GM21786 (cell line): ENCODE results near the gene ODC1.
"Not testable (repeated sequence)": the region's sequence is repeated elsewhere in the genome, so short reads cannot be mapped to it uniquely, and the experiment has no call there.

Source experiments
- ATAC-seq: cut with Tn5 transposase; IDR thresholded peaks from one replicate; pipeline ENCODE4 v1.9.1; 2021; ENCODE audit not compliant: unreplicated experiment

The ODC1 gene

GRCh38 chr2:10478916-10479315, 30.8 kb upstream of the ODC1 start:
- ATAC-seq: no peak

DNA sequence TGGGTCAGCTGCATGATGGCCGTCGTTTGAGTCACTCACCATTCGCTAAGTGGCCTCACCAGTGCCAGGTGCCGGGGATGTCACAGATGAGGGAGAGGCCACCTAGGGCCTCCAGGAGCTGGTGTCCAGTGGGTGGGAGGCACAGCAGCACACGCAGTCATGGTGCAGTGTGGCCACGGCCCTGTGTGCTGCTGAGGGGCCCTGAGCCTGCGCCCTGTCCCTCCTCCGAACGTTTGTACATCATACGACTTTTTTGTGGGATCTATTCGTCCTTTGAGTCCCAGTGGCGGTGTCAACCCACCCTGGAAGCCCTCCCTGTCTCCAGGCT, 30.1 kb upstream of the ODC1 start:
- no peak for ATAC-seq

- ATAC-seq: no peak
Observed at GRCh38 chr2:10477443-10478297, 29.5 kb upstream of the ODC1 start.

GRCh38 chr2:10476723-10477442, 28.8 kb upstream of the ODC1 start:
- no peak for ATAC-seq

DNA sequence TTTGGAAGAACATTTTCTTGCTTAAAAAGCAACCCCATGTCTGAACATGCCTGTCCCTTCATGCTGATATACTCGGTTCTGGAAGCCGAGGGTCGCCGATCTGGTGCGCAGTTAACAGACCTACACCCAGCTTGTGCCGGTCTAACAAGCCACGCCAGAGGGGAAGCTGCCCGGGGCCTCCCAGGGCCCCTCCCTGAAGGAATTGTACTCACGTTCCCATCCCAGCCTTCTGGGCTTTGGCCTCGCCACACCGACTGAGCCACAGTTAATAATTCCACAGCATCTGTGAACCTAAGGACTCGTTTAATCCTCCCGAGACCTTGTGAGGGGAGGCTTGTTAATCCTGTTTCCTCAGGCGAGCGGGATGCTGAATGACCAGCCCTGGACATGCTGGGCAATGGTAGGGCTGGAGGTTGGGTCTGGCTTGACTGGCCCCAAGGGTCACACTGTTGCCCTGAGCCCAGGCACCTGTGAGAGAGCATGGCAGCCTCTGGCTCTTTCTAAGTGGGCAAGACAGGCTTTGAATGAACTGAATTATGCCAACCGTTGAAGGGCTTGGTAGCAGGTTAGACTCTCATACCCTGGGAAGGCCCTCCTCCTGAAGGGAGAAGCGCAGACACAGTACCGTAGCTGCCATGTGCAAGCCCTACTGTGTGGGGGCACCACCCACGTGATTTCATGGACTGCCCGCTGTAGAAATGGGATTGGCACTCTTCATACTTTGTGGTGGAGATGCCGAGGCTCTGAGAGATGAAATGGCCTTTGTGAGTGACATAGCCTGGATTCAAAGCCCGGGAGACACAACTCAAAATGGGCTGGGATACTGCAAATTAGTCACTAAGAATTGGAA, 27.9 kb upstream of the ODC1 start:
- ATAC-seq: no peak

GRCh38 chr2:10475221-10475722, 27.1 kb upstream of the ODC1 start:
- no peak for ATAC-seq

DNA sequence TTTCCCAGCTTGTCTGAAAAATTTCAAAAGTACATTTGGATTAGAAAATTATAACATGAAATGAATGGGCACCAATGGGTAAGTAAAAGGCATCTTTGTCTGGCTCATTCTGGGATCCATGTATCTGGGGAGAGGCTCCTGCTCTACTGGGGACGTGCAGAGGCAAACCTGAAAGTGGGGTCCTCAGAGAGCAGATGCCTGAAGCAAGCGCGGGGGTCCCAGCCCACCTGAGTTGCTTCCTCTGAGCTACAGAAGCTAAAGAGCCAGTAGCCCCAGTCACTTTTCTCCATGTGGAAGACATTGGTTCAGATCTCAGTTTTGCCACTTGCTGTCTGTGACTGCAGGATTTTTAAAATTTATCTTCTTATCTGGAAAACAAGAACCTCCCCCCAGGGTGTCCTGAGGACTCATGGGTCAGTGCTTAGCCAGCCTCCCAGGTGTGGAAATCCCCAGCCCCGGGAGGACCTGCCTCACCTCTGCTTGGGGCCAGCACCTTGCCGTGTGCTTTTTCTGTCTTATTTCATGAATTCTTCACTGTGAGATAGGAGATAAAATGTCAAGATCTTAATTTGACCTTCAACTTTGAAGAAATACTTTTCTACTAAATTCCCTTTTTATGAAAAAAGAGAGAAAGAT, 25.1 kb upstream of the ODC1 start:
- ATAC-seq: no peak

- ATAC-seq: no peak
Observed at GRCh38 chr2:10471955-10472354, 23.8 kb upstream of the ODC1 start.

DNA sequence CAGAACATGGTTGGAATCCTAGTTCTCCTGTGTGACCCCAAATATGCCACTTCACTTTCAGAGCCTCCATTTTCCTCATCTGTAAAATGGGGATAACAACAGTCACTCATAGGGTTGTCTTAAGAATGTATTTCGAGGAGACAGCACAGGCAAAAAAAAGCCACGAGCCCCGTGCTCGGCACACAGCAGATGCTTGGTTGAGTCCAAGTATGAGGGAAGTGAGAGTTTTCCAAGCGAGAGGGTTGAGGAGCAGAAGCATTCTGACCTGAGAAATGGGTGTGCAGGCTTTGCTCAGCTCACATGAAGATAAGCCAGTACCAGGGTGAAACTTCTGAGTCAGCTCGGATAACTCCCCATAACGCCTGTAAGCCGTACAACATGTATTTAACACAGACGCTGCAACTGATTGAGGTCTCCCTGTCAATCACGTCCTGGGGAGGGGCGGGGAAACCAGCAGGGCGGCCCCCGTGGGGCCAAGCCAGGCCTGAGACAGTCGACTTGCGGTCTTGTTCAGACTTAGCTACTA, 23.0 kb upstream of the ODC1 start:
- ATAC-seq: no peak

GRCh38 chr2:10469955-10470608, 22.0 kb upstream of the ODC1 start:
- no peak for ATAC-seq

- ATAC-seq: no peak
Observed at GRCh38 chr2:10469301-10469700, 21.2 kb upstream of the ODC1 start.

DNA sequence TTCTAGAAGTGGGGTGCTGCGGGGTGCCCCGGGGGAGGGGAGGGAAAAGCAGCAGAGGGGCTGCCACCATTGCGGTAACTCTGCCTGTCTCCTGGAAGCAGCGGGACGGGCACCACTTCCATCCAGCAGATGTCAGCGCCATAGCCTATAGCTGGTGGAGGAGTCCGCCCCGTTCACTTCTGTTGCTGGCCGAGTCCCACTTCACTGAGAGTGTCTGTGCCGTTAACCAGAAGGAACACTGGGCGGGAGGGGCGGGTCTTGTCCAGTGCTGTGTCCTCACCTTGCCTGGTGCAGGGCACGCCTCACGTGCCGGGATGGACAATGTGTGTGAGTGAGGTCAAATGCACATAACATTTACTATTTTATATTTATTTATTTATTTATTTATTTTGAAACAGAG, 19.3 kb upstream of the ODC1 start:
- ATAC-seq: no peak

DNA sequence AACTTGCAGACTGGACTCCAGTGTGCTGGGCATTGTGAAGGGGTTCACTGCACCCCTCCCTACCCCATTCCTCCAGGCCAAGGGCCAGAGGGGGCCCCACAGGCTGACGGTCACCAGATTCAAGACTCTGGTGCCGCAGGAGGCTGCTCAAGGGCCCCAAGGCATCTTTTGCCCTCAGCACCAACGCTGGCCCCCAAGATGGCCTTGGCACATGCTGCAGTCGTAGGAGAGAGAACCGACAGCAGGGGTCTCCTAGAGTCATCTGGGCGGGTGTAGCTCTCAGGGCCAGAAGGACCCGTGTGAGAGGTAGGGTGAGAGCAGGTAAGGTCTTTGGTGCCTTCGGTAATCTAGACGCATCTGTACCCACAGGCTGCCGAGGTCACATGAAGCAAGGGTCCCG, 18.7 kb upstream of the ODC1 start:
- no peak for ATAC-seq

DNA sequence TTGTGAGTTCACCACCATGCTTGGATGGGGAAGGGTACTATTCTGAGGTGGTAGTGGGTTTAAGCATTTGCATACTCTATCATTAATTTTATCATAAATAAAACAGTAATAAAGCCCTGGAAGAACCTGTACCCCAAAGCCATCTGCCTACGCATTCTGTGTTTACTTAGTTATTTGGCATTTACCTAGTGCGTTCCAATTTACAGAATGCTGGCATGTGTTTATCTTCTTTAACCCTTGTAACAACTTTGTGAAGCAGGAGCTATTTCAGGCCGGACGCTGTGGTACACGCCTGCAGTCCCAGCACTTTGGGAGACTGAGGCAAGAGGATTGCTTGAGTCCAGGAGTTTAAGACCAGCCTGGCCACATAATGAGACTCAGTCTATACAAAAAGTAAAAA, 17.8 kb upstream of the ODC1 start:
- ATAC-seq: no peak

DNA sequence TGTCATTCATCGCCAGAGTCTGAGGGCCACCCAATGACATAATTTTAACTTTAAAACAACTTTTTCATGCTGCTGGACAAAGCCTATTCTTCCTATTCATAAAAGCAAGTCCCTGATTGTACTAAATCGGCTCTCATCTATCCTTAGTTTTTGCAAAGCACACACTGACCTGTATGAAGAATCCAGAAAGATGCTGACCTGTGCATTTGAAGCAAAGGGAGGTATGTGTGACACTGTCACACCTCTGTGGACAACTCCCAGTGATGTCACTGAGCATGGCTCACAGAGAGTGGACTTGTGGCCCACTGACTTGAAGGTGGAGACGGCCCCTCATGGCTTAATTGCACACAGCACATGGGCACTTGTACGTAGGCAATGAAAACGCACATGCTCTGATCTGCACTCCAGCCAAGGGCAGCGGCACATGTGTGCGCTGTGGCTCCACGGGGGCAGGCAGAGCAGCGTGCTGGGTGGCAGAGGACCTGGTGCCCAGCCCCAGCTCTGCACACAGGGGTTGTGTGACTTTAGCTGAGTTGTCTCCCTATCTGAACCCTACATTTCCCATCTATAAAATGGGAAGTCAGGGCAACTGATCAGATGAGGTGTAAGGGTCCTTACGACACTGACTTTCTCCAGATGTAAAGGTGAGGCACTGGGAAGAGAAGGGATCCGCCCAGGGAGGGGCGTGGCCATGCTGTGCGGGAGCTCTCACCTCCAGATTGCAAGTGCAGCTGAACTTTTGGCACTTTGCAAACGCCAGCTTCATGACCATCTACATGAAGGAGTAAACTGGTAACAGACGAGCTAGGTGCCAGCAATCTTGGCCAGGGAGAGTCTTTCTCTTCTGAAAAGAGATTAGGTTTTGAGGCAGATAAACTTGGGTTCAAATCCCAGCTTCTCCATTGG, 14.3 kb upstream of the ODC1 start:
- no peak for ATAC-seq

GRCh38 chr2:10460366-10460796, 12.3 kb upstream of the ODC1 start:
- no peak for ATAC-seq

- no peak for ATAC-seq
Observed at GRCh38 chr2:10457846-10458598, 9.9 kb upstream of the ODC1 start.

GRCh38 chr2:10457195-10457594, 9.1 kb upstream of the ODC1 start:
- ATAC-seq: not testable (repeated sequence)
